ENCODE results near the gene EEF1AKMT2. TPM values are rescaled to one million over a fixed set of nuclear protein-coding genes. Genes with fewer than 3 reads are reported as not detected.

EEF1AKMT2 gene
- total RNA-seq, 1 experiment from 2014 or later: 18.2 TPM

- Histone ChIP-seq H3K79me2 (ENCODE audit: low read length) (0 out of 2 replicates have a peak, but pooled peaks cover 4% of the 10 kb centered on the region), H3K27me3 (ENCODE audit: low read length) (no peaks in the 10 kb centered on the region), H3F3A (ENCODE audit: low read length, unreplicated experiment) (no peaks in the 10 kb centered on the region), H3K4me3 (ENCODE audit: low read length) (no peak overlapping the region), H3K4me1 (ENCODE audit: insufficient read depth, low read length) (no peaks in the 10 kb centered on the region), H2AFZ (ENCODE audit: low read length) (no peak overlapping the region), H3K9me3 (ENCODE audit: low read length) (no peaks in the 10 kb centered on the region), H3K27ac (ENCODE audit: low read length) (no peak overlapping the region), H4K20me1 (ENCODE audit: low read length) (no peaks in the 10 kb centered on the region), H3K9me2 (replicated peaks; ENCODE audit: low read length) (no peaks in the 10 kb centered on the region), H3K36me3 (ENCODE audit: low read depth, low read length) (no peaks in the 10 kb centered on the region), H3K4me2 (ENCODE audit: low read length) (no peak overlapping the region), H3K9ac (ENCODE audit: low read length) (no peak overlapping the region)
- CTCF ChIA-PET: no interaction called here
- DNase-seq (no peak), ATAC-seq (no peak)
- BruUV-seq (replicated peaks): no TSS peak
- POLR2A ChIA-PET (ENCODE audit: unreplicated experiment): no interaction called here
- TF ChIP-seq, protein P1, sequence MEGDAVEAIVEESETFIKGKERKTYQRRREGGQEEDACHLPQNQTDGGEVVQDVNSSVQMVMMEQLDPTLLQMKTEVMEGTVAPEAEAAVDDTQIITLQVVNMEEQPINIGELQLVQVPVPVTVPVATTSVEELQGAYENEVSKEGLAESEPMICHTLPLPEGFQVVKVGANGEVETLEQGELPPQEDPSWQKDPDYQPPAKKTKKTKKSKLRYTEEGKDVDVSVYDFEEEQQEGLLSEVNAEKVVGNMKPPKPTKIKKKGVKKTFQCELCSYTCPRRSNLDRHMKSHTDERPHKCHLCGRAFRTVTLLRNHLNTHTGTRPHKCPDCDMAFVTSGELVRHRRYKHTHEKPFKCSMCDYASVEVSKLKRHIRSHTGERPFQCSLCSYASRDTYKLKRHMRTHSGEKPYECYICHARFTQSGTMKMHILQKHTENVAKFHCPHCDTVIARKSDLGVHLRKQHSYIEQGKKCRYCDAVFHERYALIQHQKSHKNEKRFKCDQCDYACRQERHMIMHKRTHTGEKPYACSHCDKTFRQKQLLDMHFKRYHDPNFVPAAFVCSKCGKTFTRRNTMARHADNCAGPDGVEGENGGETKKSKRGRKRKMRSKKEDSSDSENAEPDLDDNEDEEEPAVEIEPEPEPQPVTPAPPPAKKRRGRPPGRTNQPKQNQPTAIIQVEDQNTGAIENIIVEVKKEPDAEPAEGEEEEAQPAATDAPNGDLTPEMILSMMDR (conservative IDR thresholded peaks at IDR 0.05; ENCODE audit: low read depth, low read length): no peak
- TF ChIP-seq EZH2phosphoT487 (IDR thresholded peaks at IDR 0.05; ENCODE audit: borderline replicate concordance, low read length) (no peak), EZH2 (IDR thresholded peaks at IDR 0.05; ENCODE audit: low read length, unreplicated experiment) (no peak)
- intact Hi-C loops (cut with micrococcal nuclease): no loop called here
Observed at GRCh38 chr10:124710266-124710881, 81.3 kb downstream of the EEF1AKMT2 start.

- no peak for ATAC-seq
- CTCF ChIA-PET: no interaction called here
- no peak for DNase-seq
Observed at GRCh38 chr10:124709861-124710260, 81.8 kb downstream of the EEF1AKMT2 start.

DNA sequence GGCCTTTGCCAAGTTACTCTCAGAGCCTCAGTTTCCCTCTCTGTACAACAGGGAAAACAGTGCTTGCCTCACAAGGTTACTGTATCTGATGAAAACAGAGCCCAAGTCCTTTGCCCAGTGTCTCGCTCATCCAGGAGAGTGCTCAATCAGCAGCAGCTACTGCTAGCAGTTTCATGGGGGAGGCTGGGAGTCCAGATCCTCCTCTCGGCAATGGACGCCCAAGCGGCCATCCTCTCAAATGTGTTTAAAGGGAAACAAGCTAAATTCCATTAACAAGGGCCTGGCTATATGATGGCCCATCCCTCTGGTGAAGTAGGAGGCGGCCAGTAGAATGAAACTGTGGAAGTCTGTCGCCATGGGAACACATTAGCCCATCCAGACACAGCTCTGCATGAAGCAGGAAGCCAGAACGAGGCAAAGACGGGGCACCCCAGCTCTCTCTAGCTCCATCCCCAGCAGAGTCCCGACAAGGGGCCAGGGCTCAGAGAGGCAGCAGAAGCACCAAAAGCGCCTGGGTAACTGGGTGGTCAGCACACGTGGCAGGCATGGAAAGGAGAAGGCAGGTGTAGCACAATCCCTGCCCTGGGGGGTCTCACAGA lies 82.7 kb downstream of the EEF1AKMT2 start:
- Histone ChIP-seq H3K4me1 (ENCODE audit: insufficient read depth, low read length) (no peaks in the 10 kb centered on the region), H2AFZ (ENCODE audit: low read length) (no peak overlapping the region), H3K9me3 (ENCODE audit: low read length) (no peaks in the 10 kb centered on the region), H3K36me3 (ENCODE audit: low read depth, low read length) (no peaks in the 10 kb centered on the region), H3K27ac (ENCODE audit: low read length) (no peak overlapping the region), H3K9ac (ENCODE audit: low read length) (no peak overlapping the region), H3K4me3 (ENCODE audit: low read length) (no peak overlapping the region), H3K9me2 (replicated peaks; ENCODE audit: low read length) (no peaks in the 10 kb centered on the region), H3K79me2 (ENCODE audit: low read length) (0 out of 2 replicates have a peak, but pooled peaks cover 4% of the 10 kb centered on the region), H3K27me3 (ENCODE audit: low read length) (no peaks in the 10 kb centered on the region), H3K4me2 (ENCODE audit: low read length) (no peak overlapping the region), H4K20me1 (ENCODE audit: low read length) (no peaks in the 10 kb centered on the region), H3F3A (ENCODE audit: low read length, unreplicated experiment) (no peaks in the 10 kb centered on the region)
- TF ChIP-seq EZH2 (IDR thresholded peaks at IDR 0.05; ENCODE audit: low read length, unreplicated experiment): no peak
- TF ChIP-seq, protein P1 (conservative IDR thresholded peaks at IDR 0.05; ENCODE audit: low read depth, low read length): no peak
- TF ChIP-seq EZH2phosphoT487 (IDR thresholded peaks at IDR 0.05; ENCODE audit: borderline replicate concordance, low read length): no peak
- POLR2A ChIA-PET (ENCODE audit: unreplicated experiment): no interaction called here
- BruUV-seq (replicated peaks): no TSS peak
- ATAC-seq (no peak), DNase-seq (no peak)
- CTCF ChIA-PET: no interaction called here
- intact Hi-C loops (cut with micrococcal nuclease): no loop called here

More at GRCh38 chr10:124709861-124710260, 81.8 kb downstream of the EEF1AKMT2 start:
- Histone ChIP-seq H3K4me3 (ENCODE audit: low read length) (no peak overlapping the region), H4K20me1 (ENCODE audit: low read length) (no peaks in the 10 kb centered on the region), H3K4me2 (ENCODE audit: low read length) (no peak overlapping the region), H3K9me3 (ENCODE audit: low read length) (no peaks in the 10 kb centered on the region), H3K4me1 (ENCODE audit: insufficient read depth, low read length) (no peaks in the 10 kb centered on the region), H3K9ac (ENCODE audit: low read length) (no peak overlapping the region), H2AFZ (ENCODE audit: low read length) (no peak overlapping the region), H3K36me3 (ENCODE audit: low read depth, low read length) (no peaks in the 10 kb centered on the region), H3K27me3 (ENCODE audit: low read length) (no peaks in the 10 kb centered on the region), H3F3A (ENCODE audit: low read length, unreplicated experiment) (no peaks in the 10 kb centered on the region), H3K9me2 (replicated peaks; ENCODE audit: low read length) (no peaks in the 10 kb centered on the region), H3K27ac (ENCODE audit: low read length) (no peak overlapping the region), H3K79me2 (ENCODE audit: low read length) (0 out of 2 replicates have a peak, but pooled peaks cover 4% of the 10 kb centered on the region)
- no peak for TF ChIP-seq EZH2phosphoT487 (IDR thresholded peaks at IDR 0.05; ENCODE audit: borderline replicate concordance, low read length)
- BruUV-seq (replicated peaks): no TSS peak
- POLR2A ChIA-PET (ENCODE audit: unreplicated experiment): no interaction called here
- intact Hi-C loops (cut with micrococcal nuclease): no loop called here

Data from PC-3 (cell line).